HG03439 (cell line): ENCODE results near the gene PBX1.
"Not testable (repeated sequence)": the region's sequence is repeated elsewhere in the genome, so short reads cannot be mapped to it uniquely, and the experiment has no call there.

ENCODE experiments used
- ATAC-seq: cut with Tn5 transposase; IDR thresholded peaks from one replicate; pipeline ENCODE4 v1.9.1; 2021; ENCODE audit warnings: mild to moderate bottlenecking, moderate library complexity; ENCODE audit not compliant: unreplicated experiment

Gene PBX1

GRCh38 chr1:164636757-164637156, 77.8 kb downstream of the PBX1 start:
- ATAC-seq = no peak

- no peak for ATAC-seq
These were observed 78.7 kb downstream of the PBX1 start for GRCh38 chr1:164637461-164638375.

- ATAC-seq = no peak
These were observed 79.7 kb downstream of the PBX1 start for GRCh38 chr1:164638492-164639202.

- ATAC-seq = no peak
These were observed 81.8 kb downstream of the PBX1 start for GRCh38 chr1:164640686-164641352.

- no peak for ATAC-seq
These were observed 82.4 kb downstream of the PBX1 start for GRCh38 chr1:164641353-164641730.

- no peak for ATAC-seq
These were observed 84.0 kb downstream of the PBX1 start for GRCh38 chr1:164643018-164643417.

GRCh38 chr1:164644268-164644667, 85.3 kb downstream of the PBX1 start:
- ATAC-seq = no peak

- no peak for ATAC-seq
These were observed 86.0 kb downstream of the PBX1 start for GRCh38 chr1:164644774-164645644.

GRCh38 chr1:164645921-164646320, 86.9 kb downstream of the PBX1 start:
- ATAC-seq = no peak

GRCh38 chr1:164647211-164647610, 88.2 kb downstream of the PBX1 start:
- ATAC-seq = no peak

- no peak for ATAC-seq
These were observed 89.7 kb downstream of the PBX1 start for GRCh38 chr1:164648636-164649035.

- no peak for ATAC-seq
These were observed 90.2 kb downstream of the PBX1 start for GRCh38 chr1:164649146-164649545.

- no peak for ATAC-seq
These were observed 91.5 kb downstream of the PBX1 start for GRCh38 chr1:164650531-164650930.

- no peak for ATAC-seq
These were observed 92.5 kb downstream of the PBX1 start for GRCh38 chr1:164651351-164651951.

GRCh38 chr1:164652969-164653368, 94.0 kb downstream of the PBX1 start:
- not testable (repeated sequence) for ATAC-seq

GRCh38 chr1:164653705-164654104, 94.7 kb downstream of the PBX1 start:
- no peak for ATAC-seq

GRCh38 chr1:164654200-164654599, 95.2 kb downstream of the PBX1 start:
- no peak for ATAC-seq

GRCh38 chr1:164658864-164659263, 99.9 kb downstream of the PBX1 start:
- ATAC-seq = no peak

- ATAC-seq = no peak
These were observed 100.8 kb downstream of the PBX1 start for GRCh38 chr1:164659621-164660411.
